ENCODE measurements around the gene AP2A1. TPM values are rescaled to one million over a fixed set of nuclear protein-coding genes. Genes with fewer than 3 reads are reported as not detected.

Gene AP2A1
- total and polyA plus RNA-seq, 9 of the 15 experiments (the other 6 are each of a cell fraction or from before 2014, with no cell fraction given): 0.55 to 150 (median 31.9) TPM

DNA sequence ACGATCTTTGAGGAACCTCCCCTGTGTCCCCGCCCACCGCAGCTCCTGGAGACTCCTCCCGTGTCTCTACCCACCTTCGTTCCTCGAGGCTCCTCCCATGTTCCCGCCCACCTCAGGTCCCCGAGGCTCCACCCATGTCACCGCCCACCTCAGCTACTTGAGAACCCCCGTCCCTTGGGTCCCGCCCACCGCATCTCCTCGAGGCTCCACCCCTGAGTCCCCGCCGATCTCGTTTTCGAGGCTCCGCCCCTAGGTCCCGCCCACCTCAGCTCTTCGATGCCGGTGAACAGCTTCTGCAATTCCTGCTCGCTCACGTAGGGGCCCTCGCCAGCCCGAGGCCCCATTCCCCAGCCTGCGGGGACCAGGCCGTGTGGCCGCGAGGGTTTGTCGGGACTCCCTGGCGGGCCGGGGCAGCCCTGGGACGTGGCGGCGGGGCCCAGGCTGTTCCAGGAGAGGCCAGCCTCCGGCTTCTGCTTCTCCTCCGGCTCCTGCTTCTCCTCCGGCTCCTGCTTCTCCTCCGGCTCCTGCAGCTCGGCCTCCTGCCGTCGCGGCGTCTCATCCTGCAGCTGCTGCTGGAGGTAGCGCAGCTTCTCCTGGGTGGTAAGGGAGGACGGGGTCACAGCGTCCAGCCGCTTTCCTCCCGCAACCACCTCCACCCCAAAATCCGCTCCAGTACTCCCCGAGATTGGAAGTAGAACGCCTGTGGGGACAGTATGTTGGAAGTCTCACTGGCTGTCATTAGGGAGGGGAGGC, 20.4 kb upstream of the AP2A1 start (continued):
- TF ChIP-seq MEF2D (tag; conservative IDR thresholded peaks at IDR 0.05; ENCODE audit: low read depth) (no peak), HCFC1 (IDR thresholded peaks at IDR 0.05; ENCODE audit: low read depth, low read length) (no peak), JUN (IDR thresholded peaks at IDR 0.05; ENCODE audit: borderline replicate concordance, low read depth, low read length) (no peak), JUN (CRISPR knock-in tag; IDR thresholded peaks at IDR 0.05; ENCODE audit: borderline replicate concordance) (no peak), PML (IDR thresholded peaks at IDR 0.05; ENCODE audit: low read length) (no peak), PRPF4 (IDR thresholded peaks at IDR 0.05; ENCODE audit: insufficient read depth, low read depth, low read length, poor library complexity, severe bottlenecking) (no peak), KDM4B (IDR thresholded peaks at IDR 0.05; ENCODE audit: borderline replicate concordance in 2 of 2, low read depth in 1 of 2) (no peak), SMARCE1 (IDR thresholded peaks at IDR 0.05) (no peak), SRF (CRISPR knock-in tag; IDR thresholded peaks at IDR 0.05) (peak in 1 of 2 experiments; percentile 84; a peak in 2 of 4 replicates), ILK (tag; IDR thresholded peaks at IDR 0.05; ENCODE audit: borderline replicate concordance, low read depth) (no peak), PHF21A (IDR thresholded peaks at IDR 0.05; ENCODE audit: borderline replicate concordance, low read depth) (no peak), ZNF282 (CRISPR knock-in tag; IDR thresholded peaks at IDR 0.05) (no peak), ZNF311 (CRISPR knock-in tag; IDR thresholded peaks at IDR 0.05) (no peak), SOX6 (IDR thresholded peaks at IDR 0.05) (no peak), WHSC1 (IDR thresholded peaks at IDR 0.05; ENCODE audit: low read length) (no peak), MIER1 (IDR thresholded peaks at IDR 0.05; ENCODE audit: low read depth) (no peak), SRSF1 (IDR thresholded peaks at IDR 0.05; ENCODE audit: low read depth, low read length) (no peak), ZNF134 (CRISPR knock-in tag; conservative IDR thresholded peaks at IDR 0.05) (no peak), STAT5B (CRISPR knock-in tag; IDR thresholded peaks at IDR 0.05) (no peak), NFIC (IDR thresholded peaks at IDR 0.05) (0 out of 2 replicates have a peak, but pooled peaks have one; percentile 22), PTRF (tag; IDR thresholded peaks at IDR 0.05) (no peak), TCF7L2 (IDR thresholded peaks at IDR 0.05; ENCODE audit: low read depth, low read length) (no peak)
- TF ChIP-seq, protein P1, sequence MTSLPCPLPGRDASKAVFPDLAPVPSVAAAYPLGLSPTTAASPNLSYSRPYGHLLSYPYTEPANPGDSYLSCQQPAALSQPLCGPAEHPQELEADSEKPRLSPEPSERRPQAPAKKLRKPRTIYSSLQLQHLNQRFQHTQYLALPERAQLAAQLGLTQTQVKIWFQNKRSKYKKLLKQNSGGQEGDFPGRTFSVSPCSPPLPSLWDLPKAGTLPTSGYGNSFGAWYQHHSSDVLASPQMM (CRISPR knock-in tag; IDR thresholded peaks at IDR 0.05): no peak
- TF ChIP-seq, protein P2, sequence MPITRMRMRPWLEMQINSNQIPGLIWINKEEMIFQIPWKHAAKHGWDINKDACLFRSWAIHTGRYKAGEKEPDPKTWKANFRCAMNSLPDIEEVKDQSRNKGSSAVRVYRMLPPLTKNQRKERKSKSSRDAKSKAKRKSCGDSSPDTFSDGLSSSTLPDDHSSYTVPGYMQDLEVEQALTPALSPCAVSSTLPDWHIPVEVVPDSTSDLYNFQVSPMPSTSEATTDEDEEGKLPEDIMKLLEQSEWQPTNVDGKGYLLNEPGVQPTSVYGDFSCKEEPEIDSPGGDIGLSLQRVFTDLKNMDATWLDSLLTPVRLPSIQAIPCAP (CRISPR knock-in tag; IDR thresholded peaks at IDR 0.05; ENCODE audit: borderline replicate concordance): no peak
- TF ChIP-seq, protein P3, sequence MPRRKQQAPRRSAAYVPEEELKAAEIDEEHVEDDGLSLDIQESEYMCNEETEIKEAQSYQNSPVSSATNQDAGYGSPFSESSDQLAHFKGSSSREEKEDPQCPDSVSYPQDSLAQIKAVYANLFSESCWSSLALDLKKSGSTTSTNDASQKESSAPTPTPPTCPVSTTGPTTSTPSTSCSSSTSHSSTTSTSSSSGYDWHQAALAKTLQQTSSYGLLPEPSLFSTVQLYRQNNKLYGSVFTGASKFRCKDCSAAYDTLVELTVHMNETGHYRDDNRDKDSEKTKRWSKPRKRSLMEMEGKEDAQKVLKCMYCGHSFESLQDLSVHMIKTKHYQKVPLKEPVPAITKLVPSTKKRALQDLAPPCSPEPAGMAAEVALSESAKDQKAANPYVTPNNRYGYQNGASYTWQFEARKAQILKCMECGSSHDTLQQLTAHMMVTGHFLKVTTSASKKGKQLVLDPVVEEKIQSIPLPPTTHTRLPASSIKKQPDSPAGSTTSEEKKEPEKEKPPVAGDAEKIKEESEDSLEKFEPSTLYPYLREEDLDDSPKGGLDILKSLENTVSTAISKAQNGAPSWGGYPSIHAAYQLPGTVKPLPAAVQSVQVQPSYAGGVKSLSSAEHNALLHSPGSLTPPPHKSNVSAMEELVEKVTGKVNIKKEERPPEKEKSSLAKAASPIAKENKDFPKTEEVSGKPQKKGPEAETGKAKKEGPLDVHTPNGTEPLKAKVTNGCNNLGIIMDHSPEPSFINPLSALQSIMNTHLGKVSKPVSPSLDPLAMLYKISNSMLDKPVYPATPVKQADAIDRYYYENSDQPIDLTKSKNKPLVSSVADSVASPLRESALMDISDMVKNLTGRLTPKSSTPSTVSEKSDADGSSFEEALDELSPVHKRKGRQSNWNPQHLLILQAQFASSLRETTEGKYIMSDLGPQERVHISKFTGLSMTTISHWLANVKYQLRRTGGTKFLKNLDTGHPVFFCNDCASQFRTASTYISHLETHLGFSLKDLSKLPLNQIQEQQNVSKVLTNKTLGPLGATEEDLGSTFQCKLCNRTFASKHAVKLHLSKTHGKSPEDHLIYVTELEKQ (CRISPR knock-in tag; IDR thresholded peaks at IDR 0.05): no peak
- TF ChIP-seq, protein P4, sequence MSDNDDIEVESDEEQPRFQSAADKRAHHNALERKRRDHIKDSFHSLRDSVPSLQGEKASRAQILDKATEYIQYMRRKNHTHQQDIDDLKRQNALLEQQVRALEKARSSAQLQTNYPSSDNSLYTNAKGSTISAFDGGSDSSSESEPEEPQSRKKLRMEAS (CRISPR knock-in tag; IDR thresholded peaks at IDR 0.05): peak; percentile 73
